Measurements from ENCODE around the gene SHC2. TPM values are rescaled to one million over a fixed set of nuclear protein-coding genes. Genes with fewer than 3 reads are reported as not detected.

SHC2 gene
- 0.98 and 1.2 TPM in 2 replicates for total RNA-seq (2014; rRNA removed; shearing (Covaris generic); ENCODE audit: low replicate concordance)

GRCh38 chr19:460877-461720 is at the start of gene SHC2:
TSS of gene SHC2 (minus strand) at chr19:461033. CDS start at chr19:460996, 37 bp downstream.
- in situ Hi-C loops (cut with HindIII; ENCODE audit: low pct_unique_long_range_greater_than_20kb, low sequenced_read_pairs) = no loop called here
- no peak for DNase-seq (ENCODE audit: low read depth)

GRCh38 chr19:508204-509150 is 47.6 kb upstream of the SHC2 start:
- no peak for DNase-seq (ENCODE audit: low read depth)
- in situ Hi-C loops (cut with HindIII; ENCODE audit: low pct_unique_long_range_greater_than_20kb, low sequenced_read_pairs) = no loop called here

GRCh38 chr19:507286-508203 is 46.7 kb upstream of the SHC2 start, which contains the start of gene TPGS1:
TSS of gene TPGS1 (plus strand) at chr19:507497. CDS start at chr19:507507, 10 bp downstream.
- in situ Hi-C loops (cut with HindIII; ENCODE audit: low pct_unique_long_range_greater_than_20kb, low sequenced_read_pairs) = no loop called here
- peak; percentile 97 for DNase-seq (ENCODE audit: low read depth)

- in situ Hi-C loops (cut with HindIII; ENCODE audit: low pct_unique_long_range_greater_than_20kb, low sequenced_read_pairs) = no loop called here
- peak; percentile 88 for DNase-seq (ENCODE audit: low read depth)
Measured at GRCh38 chr19:506404-507285, 45.8 kb upstream of the SHC2 start.

GRCh38 chr19:504616-505015 is 43.8 kb upstream of the SHC2 start:
- in situ Hi-C loops (cut with HindIII; ENCODE audit: low pct_unique_long_range_greater_than_20kb, low sequenced_read_pairs) = no loop called here
- no peak for DNase-seq (ENCODE audit: low read depth)

- in situ Hi-C loops (cut with HindIII; ENCODE audit: low pct_unique_long_range_greater_than_20kb, low sequenced_read_pairs) = no loop called here
- no peak for DNase-seq (ENCODE audit: low read depth)
Measured at GRCh38 chr19:501646-502045, 40.8 kb upstream of the SHC2 start.

- in situ Hi-C loops (cut with HindIII; ENCODE audit: low pct_unique_long_range_greater_than_20kb, low sequenced_read_pairs) = no loop called here
Measured at GRCh38 chr19:498977-499623, 38.3 kb upstream of the SHC2 start.

GRCh38 chr19:498511-498891 is 37.7 kb upstream of the SHC2 start:
- in situ Hi-C loops (cut with HindIII; ENCODE audit: low pct_unique_long_range_greater_than_20kb, low sequenced_read_pairs) = no loop called here
- DNase-seq (ENCODE audit: low read depth) = no peak

More at GRCh38 chr19:498977-499623, 38.3 kb upstream of the SHC2 start:
- DNase-seq (ENCODE audit: low read depth) = no peak

GRCh38 chr19:497869-498510 is 37.2 kb upstream of the SHC2 start:
- in situ Hi-C loops (cut with HindIII; ENCODE audit: low pct_unique_long_range_greater_than_20kb, low sequenced_read_pairs) = no loop called here
- DNase-seq (ENCODE audit: low read depth) = no peak

GRCh38 chr19:497491-497868 is 36.6 kb upstream of the SHC2 start:
- no peak for DNase-seq (ENCODE audit: low read depth)

GRCh38 chr19:496986-497385 is 36.2 kb upstream of the SHC2 start:
- no peak for DNase-seq (ENCODE audit: low read depth)
- in situ Hi-C loops (cut with HindIII; ENCODE audit: low pct_unique_long_range_greater_than_20kb, low sequenced_read_pairs) = no loop called here

More at GRCh38 chr19:497491-497868, 36.6 kb upstream of the SHC2 start:
- in situ Hi-C loops (cut with HindIII; ENCODE audit: low pct_unique_long_range_greater_than_20kb, low sequenced_read_pairs) = no loop called here

- DNase-seq (ENCODE audit: low read depth) = no peak
- in situ Hi-C loops (cut with HindIII; ENCODE audit: low pct_unique_long_range_greater_than_20kb, low sequenced_read_pairs) = no loop called here
Measured at GRCh38 chr19:496112-496665, 35.4 kb upstream of the SHC2 start, which contains the start of gene MADCAM1. TSS of gene MADCAM1 (plus strand) at chr19:496486. CDS start at chr19:496500, 14 bp downstream.

- in situ Hi-C loops (cut with HindIII; ENCODE audit: low pct_unique_long_range_greater_than_20kb, low sequenced_read_pairs) = no loop called here
- DNase-seq (ENCODE audit: low read depth) = no peak
Measured at GRCh38 chr19:495402-496111, 34.7 kb upstream of the SHC2 start.

- DNase-seq (ENCODE audit: low read depth) = no peak
- in situ Hi-C loops (cut with HindIII; ENCODE audit: low pct_unique_long_range_greater_than_20kb, low sequenced_read_pairs) = no loop called here
Measured at GRCh38 chr19:495081-495401, 34.2 kb upstream of the SHC2 start.

Measured in Caki2 (cell line).